ENCODE data around the gene MSL1. TPM values are rescaled to one million over a fixed set of nuclear protein-coding genes. Genes with fewer than 3 reads are reported as not detected.
A peak's percentile ranks its signal among the peaks of the same experiment; 100 is the strongest.

The MSL1 gene
- total RNA-seq, 1 experiment from 2014 or later = 96.3 TPM

DNA sequence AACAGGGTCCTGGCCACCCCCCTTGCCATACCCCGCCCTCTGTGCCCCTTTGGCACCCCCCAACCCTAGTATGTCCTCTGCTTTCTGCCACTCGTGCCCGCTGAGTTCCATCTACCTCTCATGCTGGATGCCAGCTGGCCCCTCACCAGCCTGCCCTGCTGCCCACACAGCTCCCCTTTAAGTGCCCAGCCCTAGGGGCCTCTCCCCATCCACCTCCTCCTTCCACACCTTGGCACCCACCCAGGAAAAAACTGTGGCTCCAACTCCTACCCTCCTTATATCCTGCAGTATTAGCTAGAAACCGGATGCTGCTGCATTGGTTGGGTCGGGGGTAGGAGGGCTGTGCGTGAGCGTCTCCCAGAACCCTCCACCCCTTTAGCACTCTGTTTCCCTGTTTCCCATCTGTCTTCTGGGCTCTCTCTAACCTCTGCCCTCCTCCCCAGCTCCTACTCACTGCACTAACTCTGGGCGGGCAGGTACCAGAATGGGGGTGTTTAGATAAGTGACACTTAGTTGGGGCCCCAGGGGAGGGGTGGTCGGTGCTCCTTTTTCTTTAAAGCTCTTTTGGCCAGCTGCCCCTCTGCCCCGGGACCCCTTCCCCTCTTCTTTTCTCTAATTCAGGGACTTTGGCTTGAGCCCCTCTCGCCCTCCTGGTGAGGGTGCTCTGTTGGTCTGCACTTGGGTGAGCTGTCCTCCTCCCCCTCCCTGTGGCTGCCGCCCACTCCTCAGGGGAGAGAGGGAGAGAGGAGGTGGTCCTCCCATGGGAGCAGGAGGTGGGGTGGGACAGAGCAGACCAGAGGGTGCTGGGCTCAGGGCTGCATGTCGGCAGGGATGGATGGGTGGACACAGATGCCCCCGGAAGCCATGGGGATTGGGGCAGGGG, 31.3 kb upstream of the MSL1 start:
- no TSS peak for BruUV-seq (replicated peaks)
- H3K36me3 ChIP-seq (ENCODE audit: control insufficient read depth, insufficient read depth, low read length) = 0 out of 2 replicates have a peak, but pooled peaks cover 2% of the 10 kb centered on the region
- ATAC-seq (no peak; the same call in 1 of the 2 replicates), DNase-seq (ENCODE audit: low read depth, low spot score) (no peak)
- H3K4me3 ChIP-seq (ENCODE audit: low read depth in 2 of 2, low read length in 2 of 2) = no peak overlapping the region
- POLR2A ChIA-PET = no interaction called here
- H3K27me3 ChIP-seq (ENCODE audit: control insufficient read depth, insufficient read depth, low read length) = no peaks in the 10 kb centered on the region
- H3K4me1 ChIP-seq (ENCODE audit: control insufficient read depth, insufficient read depth, low read length) = peaks cover 18% of the 10 kb centered on the region
- no peak overlapping the region for H3K27ac ChIP-seq (ENCODE audit: low read length)
- TF ChIP-seq, protein P1, sequence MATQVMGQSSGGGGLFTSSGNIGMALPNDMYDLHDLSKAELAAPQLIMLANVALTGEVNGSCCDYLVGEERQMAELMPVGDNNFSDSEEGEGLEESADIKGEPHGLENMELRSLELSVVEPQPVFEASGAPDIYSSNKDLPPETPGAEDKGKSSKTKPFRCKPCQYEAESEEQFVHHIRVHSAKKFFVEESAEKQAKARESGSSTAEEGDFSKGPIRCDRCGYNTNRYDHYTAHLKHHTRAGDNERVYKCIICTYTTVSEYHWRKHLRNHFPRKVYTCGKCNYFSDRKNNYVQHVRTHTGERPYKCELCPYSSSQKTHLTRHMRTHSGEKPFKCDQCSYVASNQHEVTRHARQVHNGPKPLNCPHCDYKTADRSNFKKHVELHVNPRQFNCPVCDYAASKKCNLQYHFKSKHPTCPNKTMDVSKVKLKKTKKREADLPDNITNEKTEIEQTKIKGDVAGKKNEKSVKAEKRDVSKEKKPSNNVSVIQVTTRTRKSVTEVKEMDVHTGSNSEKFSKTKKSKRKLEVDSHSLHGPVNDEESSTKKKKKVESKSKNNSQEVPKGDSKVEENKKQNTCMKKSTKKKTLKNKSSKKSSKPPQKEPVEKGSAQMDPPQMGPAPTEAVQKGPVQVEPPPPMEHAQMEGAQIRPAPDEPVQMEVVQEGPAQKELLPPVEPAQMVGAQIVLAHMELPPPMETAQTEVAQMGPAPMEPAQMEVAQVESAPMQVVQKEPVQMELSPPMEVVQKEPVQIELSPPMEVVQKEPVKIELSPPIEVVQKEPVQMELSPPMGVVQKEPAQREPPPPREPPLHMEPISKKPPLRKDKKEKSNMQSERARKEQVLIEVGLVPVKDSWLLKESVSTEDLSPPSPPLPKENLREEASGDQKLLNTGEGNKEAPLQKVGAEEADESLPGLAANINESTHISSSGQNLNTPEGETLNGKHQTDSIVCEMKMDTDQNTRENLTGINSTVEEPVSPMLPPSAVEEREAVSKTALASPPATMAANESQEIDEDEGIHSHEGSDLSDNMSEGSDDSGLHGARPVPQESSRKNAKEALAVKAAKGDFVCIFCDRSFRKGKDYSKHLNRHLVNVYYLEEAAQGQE (IDR thresholded peaks at IDR 0.05; ENCODE audit: insufficient read depth in 1 of 2, low read depth in 2 of 2, low read length in 1 of 2) = no peak
- no peak for TF ChIP-seq SIN3A (IDR thresholded peaks at IDR 0.05; ENCODE audit: borderline replicate concordance, insufficient read depth, low read depth, low read length)
- no peak for TF ChIP-seq POLR2AphosphoS5 (IDR thresholded peaks at IDR 0.05; ENCODE audit: low read depth, low read length)
- TF ChIP-seq, protein P2, sequence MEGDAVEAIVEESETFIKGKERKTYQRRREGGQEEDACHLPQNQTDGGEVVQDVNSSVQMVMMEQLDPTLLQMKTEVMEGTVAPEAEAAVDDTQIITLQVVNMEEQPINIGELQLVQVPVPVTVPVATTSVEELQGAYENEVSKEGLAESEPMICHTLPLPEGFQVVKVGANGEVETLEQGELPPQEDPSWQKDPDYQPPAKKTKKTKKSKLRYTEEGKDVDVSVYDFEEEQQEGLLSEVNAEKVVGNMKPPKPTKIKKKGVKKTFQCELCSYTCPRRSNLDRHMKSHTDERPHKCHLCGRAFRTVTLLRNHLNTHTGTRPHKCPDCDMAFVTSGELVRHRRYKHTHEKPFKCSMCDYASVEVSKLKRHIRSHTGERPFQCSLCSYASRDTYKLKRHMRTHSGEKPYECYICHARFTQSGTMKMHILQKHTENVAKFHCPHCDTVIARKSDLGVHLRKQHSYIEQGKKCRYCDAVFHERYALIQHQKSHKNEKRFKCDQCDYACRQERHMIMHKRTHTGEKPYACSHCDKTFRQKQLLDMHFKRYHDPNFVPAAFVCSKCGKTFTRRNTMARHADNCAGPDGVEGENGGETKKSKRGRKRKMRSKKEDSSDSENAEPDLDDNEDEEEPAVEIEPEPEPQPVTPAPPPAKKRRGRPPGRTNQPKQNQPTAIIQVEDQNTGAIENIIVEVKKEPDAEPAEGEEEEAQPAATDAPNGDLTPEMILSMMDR (IDR thresholded peaks at IDR 0.05) = no peak
- no peak for TF ChIP-seq TCF7L2 (IDR thresholded peaks at IDR 0.05; ENCODE audit: low read depth, low read length)
- H3K9me3 ChIP-seq (ENCODE audit: control insufficient read depth, insufficient read depth, low read depth, low read length) = no peaks in the 10 kb centered on the region
- in situ Hi-C loops (cut with HindIII; ENCODE audit: low pct_unique_long_range_greater_than_20kb, low sequenced_read_pairs) (no loop called here), intact Hi-C loops (cut with micrococcal nuclease; ENCODE audit: unreplicated experiment) (no loop called here)
- CTCF ChIA-PET = interaction anchor here (0.6 to 1.1 kb wide), 2 partner anchors 25 to 52 kb away, joined by 3 to 5 read pairs; no protein-coding TSS in a partner anchor

DNA sequence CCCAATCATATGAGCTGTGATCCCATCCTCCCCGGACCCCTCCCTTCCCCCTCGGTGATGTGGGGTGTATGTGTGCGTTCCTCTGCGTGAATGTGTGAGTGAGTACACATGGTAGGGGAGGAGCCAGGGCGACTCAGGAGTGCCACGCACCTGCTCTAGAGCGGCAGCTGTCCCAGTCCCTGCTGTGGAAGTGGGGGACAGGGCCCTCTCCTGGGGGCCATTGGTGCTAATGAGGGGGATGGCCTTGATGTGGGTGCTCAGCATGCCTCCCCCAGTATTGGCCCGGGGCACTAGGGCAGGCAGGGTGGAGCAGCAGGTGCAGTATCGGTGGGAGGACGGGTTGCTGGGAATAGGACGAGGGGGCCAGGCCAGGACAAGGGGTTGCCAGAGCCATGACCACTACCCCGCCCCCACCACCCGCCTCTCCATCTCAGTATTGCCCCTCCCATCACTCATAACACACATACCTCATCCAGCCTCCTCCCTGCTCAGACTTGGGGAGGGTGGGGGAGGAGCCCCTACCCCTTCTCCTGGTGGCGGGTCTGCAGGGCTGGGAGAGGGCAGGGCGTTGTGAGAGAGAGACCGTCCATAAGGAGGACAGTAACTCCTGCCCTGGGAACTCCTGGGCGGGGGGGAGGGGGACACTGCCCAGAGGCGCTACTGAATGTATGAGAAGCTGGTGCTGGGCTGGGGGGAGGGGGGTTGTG, 29.9 kb upstream of the MSL1 start:
- TF ChIP-seq SIN3A (IDR thresholded peaks at IDR 0.05; ENCODE audit: borderline replicate concordance, insufficient read depth, low read depth, low read length) (no peak), TCF7L2 (IDR thresholded peaks at IDR 0.05; ENCODE audit: low read depth, low read length) (no peak), POLR2AphosphoS5 (IDR thresholded peaks at IDR 0.05; ENCODE audit: low read depth, low read length) (no peak)
- TF ChIP-seq, protein P1 (IDR thresholded peaks at IDR 0.05; ENCODE audit: insufficient read depth in 1 of 2, low read depth in 2 of 2, low read length in 1 of 2) = no peak
- TF ChIP-seq, protein P2 (IDR thresholded peaks at IDR 0.05) = no peak
- Histone ChIP-seq H3K4me3 (ENCODE audit: low read depth in 2 of 2, low read length in 2 of 2) (no peak overlapping the region), H3K27me3 (ENCODE audit: control insufficient read depth, insufficient read depth, low read length) (no peaks in the 10 kb centered on the region), H3K4me1 (ENCODE audit: control insufficient read depth, insufficient read depth, low read length) (peaks cover 18% of the 10 kb centered on the region), H3K36me3 (ENCODE audit: control insufficient read depth, insufficient read depth, low read length) (0 out of 2 replicates have a peak, but pooled peaks cover 2% of the 10 kb centered on the region), H3K9me3 (ENCODE audit: control insufficient read depth, insufficient read depth, low read depth, low read length) (no peaks in the 10 kb centered on the region), H3K27ac (ENCODE audit: low read length) (no peak overlapping the region)
- no TSS peak for BruUV-seq (replicated peaks)
- DNase-seq (ENCODE audit: low read depth, low spot score) = no peak
- ChIA-PET CTCF (no interaction called here), POLR2A (interaction anchor here (0.6 kb wide), 1 partner anchor 21 kb away, joined by 4 read pairs; no protein-coding TSS in a partner anchor)
- ATAC-seq = peak; percentile 1; the same call in 1 of the 2 replicates
- in situ Hi-C loops (cut with HindIII; ENCODE audit: low pct_unique_long_range_greater_than_20kb, low sequenced_read_pairs) (no loop called here), intact Hi-C loops (cut with micrococcal nuclease; ENCODE audit: unreplicated experiment) (no loop called here)

All from Panc1 (cell line).